Motor neuron (in vitro differentiated cells): Measurements from ENCODE around the gene TSC22D1. TPM values are rescaled to one million over a fixed set of nuclear protein-coding genes. Genes with fewer than 3 reads are reported as not detected.

Experiments used
- ATAC-seq, 8 experiments: fragments of 200-7000 bp; cut with Tn5 transposase; replicated peaks in 6 of 8; 2 replicates each; pipeline ENCODE4 v1.8.0; 2021; ENCODE audit warnings: mild to moderate bottlenecking in 8 of 8, moderate library complexity in 8 of 8
- H3K27ac ChIP-seq, 2 donors: fragments of 250-450 bp; sonication (Bioruptor Pico); 2 replicates each; pipeline ENCODE4 v1.9.0; 2021; ENCODE audit warnings: antibody characterized with exemption in 2 of 2, mild to moderate bottlenecking in 2 of 2, moderate library complexity in 1 of 2
- H3K4me1 ChIP-seq, 2 donors: fragments of 250-450 bp; sonication (Bioruptor Pico); replicated peaks in 1 of 2; 2 replicates each; pipeline ENCODE4 v1.6.1; 2021; ENCODE audit warnings: antibody characterized with exemption in 2 of 2, mild to moderate bottlenecking in 2 of 2, moderate library complexity in 1 of 2
- H3K4me3 ChIP-seq, 5 donors: fragments of 250-450 bp; sonication (Bioruptor Pico); 2 replicates each; pipeline ENCODE4 v1.9.0; 2021; ENCODE audit warnings: antibody characterized with exemption in 5 of 5, mild to moderate bottlenecking in 5 of 5, moderate library complexity in 4 of 5
- WGBS, 10 experiments: fragments of 450-650 bp; shearing (Covaris generic); methylation state at CpG; one replicate each; pipeline ENCODE4 v1.0.0; 2022; 5-methylcytosine and 5-hydroxymethylcytosine counted together
- in situ Hi-C, 9 experiments: fragments of 400-800 bp; cut with MboI; loops; one replicate each; pipeline ENCODE4 v1.15.0; 2021; ENCODE audit warnings: low sequenced_read_pairs in 9 of 9, low pct_unique_long_range_greater_than_20kb in 2 of 9; ENCODE audit not compliant: unreplicated experiment in 9 of 9
- total RNA-seq, 8 experiments: library from RNA; unstranded; fragments of 300-600 nt; gene quantifications; 2 replicates each; pipeline versions ENCODE4 v1.2.3 to v1.2.4, GENCODE V29; 2022

TSC22D1 gene
- total RNA-seq, 8 experiments from 2014 or later = 52.3 to 226 (median 146) TPM

DNA sequence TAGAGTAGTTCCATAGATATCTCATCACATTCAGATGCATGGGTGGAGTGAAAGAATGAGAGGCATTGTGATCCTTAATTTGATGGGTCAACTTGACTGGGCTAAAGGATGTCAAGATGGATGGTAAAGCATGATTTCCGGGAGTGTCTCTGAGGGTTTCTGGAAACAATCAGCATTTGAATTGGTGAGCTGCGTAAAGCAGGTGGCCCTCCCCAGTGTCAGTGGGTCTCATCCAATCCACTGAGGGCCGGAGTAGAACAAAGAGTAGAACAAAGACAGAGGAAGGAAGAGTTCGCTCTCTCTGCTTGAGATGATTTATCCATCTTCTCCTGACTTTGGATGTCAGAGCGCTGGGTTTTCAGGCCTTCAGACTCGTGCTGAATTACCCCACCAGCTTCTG, 159.4 kb downstream of the TSC22D1 start:
- ATAC-seq = peak in 4 of 8 experiments; percentile 4 to 59 (median 54)
- in situ Hi-C loops = no loop called here
- H3K4me1 ChIP-seq = peaks cover 15 to 28% of the 10 kb centered on the region in 2 donors
- no peak overlapping the region for H3K4me3 ChIP-seq
- 15 to 89% (median 65%) methylated on average over 2 to 6 of the region's 6 CpGs; no CpG with 5 or more reads in 2 of the 10 experiments for WGBS, 10 experiments
- no peak overlapping the region for H3K27ac ChIP-seq

DNA sequence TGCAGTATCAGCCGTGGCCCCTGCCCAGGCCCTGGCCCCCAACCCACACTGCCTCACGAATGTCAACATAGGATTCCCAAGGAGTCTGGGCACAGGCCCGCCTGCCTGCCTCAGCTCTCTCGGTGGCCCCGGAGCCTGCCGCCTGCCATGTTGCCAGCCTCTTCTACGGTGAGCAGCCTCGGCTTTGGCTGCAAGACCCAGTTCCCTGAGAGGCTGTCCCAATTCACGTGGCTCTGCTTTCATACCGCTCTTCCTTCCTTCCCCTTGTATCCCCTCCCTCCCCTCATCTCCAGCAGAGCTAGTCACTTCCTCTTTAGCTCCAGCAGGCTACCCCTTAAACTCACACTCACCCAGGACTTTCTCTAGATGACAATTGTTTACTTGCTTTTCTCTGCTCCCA, 159.8 kb downstream of the TSC22D1 start:
- H3K27ac ChIP-seq = peak overlapping the region in 1 of 2 donors; percentile 4
- no peak overlapping the region for H3K4me3 ChIP-seq
- ATAC-seq = peak in 1 of 8 experiments; percentile 28
- in situ Hi-C loops = no loop called here
- WGBS, 10 experiments = 20 to 80% (median 80%) methylated on average over 1 of the region's 10 CpGs; no CpG with 5 or more reads in 6 of the 10 experiments
- peaks cover 15 to 31% of the 10 kb centered on the region in 2 donors for H3K4me1 ChIP-seq

DNA sequence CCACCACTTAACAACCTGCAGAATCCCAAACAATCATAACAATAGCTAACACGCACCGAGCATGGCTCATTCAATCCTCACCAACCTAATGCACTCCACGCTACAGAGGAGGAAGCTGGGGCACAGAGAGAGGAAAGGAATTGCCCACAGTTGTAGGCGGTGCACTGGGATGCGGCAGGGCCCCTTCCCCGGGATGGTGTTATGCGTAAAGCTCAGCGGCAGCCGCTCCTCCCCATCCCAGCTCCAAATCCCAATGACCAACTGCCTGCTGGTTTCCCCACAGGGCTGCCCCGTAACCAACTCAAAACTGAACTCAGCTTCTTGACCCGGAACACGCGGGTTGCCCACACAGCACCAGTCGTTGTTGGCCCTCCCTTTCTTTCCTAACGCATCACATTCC, 160.3 kb downstream of the TSC22D1 start:
- 57 to 96% (median 77%) methylated on average over 2 to 7 of the region's 15 CpGs; no CpG with 5 or more reads in 2 of the 10 experiments for WGBS, 10 experiments
- ATAC-seq = peak in 2 of 8 experiments; percentile 14 to 17
- in situ Hi-C loops = no loop called here

DNA sequence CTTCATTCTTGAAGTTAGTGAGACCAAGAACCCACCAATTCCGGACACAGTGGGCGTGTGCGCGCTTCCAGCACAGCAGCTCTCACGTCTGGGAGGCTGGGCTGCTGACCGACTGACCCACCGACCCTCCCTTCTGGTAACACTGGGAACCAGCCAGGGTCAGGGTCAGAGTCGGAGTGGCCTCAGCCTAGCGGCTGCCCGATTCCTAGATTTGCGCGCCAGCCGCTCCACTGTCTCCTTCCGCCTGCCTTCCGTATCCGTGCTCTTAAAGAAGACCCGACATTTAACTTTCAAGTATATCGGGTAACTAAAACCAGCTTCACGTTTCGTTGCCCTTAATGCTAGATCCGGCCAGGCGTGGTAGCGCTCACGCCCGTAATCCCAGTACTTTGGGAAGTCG, 161.4 kb downstream of the TSC22D1 start:
- in situ Hi-C loops = no loop called here
- Histone ChIP-seq H3K4me1 (peaks cover 15 to 31% of the 10 kb centered on the region in 2 donors), H3K27ac (no peak overlapping the region), H3K4me3 (no peak overlapping the region)
- ATAC-seq = no peak
- 89 to 96% (median 95%) methylated on average over 9 to 18 of the region's 26 CpGs; no CpG with 5 or more reads in 6 of the 10 experiments for WGBS, 10 experiments

More for the DNA sequence above, 160.3 kb downstream of the TSC22D1 start:
- H3K4me1 ChIP-seq = peaks cover 15 to 31% of the 10 kb centered on the region in 2 donors
- no peak overlapping the region for H3K4me3 ChIP-seq
- H3K27ac ChIP-seq = no peak overlapping the region

DNA sequence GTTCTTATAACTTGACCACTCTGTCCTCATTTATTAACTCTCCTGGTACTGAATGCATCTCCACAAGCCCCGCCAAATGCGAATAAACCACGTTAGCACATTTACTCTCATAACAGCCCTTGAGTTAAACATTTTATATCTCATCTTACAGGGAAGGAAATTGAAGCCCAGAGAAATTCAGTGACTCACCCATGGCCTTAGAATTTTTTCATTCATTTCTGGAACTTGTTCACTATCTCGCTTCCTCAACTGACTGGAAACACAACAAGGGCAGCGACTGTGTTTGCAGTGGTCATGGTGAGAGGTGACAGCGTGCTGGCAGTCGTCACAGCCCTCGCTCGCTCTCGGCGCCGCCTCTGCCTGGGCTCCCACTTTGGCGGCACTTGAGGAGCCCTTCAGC, 163.0 kb downstream of the TSC22D1 start:
- in situ Hi-C loops = no loop called here
- peak in 2 of 8 experiments; percentile 20 to 50 for ATAC-seq
- no peak overlapping the region for H3K27ac ChIP-seq
- H3K4me3 ChIP-seq = no peak overlapping the region
- WGBS, 10 experiments = 56 to 100% (median 88%) methylated on average over 2 to 5 of the region's 13 CpGs; no CpG with 5 or more reads in 3 of the 10 experiments
- H3K4me1 ChIP-seq = peaks cover 15 to 29% of the 10 kb centered on the region in 2 donors

DNA sequence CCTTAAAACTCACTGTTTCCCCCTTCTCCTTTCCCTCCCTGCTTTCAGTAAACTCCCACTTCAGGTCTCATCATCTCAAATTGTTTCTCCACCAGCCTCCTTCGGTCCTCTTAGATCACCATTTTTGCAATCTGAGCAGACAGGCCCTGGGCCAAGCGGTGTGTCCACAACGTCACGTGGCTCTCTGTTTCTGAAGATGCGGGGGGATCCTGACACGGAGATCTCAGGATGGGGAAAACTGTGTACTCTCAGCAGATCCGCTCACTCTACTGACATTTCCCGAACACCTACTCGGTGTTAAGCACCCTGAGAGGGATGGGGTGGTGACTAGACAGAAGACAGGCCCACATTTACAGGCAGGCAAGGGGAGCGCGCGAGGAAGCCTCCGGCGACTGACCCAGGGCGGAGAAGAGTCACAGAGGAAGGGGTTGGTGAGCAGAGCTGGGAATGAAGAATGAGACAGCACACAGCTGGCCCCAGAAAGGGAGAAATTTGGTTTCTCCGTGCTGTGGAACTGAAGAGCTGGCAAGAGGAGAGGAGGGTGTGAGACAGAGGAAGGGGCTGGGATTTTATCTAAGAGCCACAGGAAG, 163.7 kb downstream of the TSC22D1 start:
- in situ Hi-C loops = no loop called here
- no peak overlapping the region for H3K27ac ChIP-seq
- H3K4me3 ChIP-seq = no peak overlapping the region
- H3K4me1 ChIP-seq = peaks cover 15 to 29% of the 10 kb centered on the region in 2 donors
- ATAC-seq = peak in 4 of 8 experiments; percentile 21 to 41 (median 24)
- WGBS, 10 experiments = 75 to 100% (median 87%) methylated on average over 1 to 14 of the region's 16 CpGs

DNA sequence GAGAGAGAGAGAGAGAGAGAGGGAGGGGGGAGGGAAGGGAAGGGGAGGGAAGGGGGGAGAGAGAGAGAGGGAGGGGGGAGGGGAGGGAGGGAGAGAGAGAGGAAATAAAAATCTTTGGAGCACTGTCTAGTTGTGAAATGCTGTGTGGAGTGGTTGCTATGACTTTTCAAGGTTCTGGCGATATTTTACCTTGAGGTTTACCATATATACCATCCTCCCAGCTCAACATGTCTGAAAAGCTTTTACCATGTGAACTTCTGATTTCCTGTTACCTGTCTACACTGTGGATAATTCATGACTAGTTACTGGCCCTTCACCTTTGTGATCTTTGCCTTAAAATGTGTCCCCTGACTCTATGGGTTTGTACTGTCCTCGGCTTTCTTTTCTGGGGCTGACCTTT, 164.3 kb downstream of the TSC22D1 start:
- in situ Hi-C loops = no loop called here
- no peak overlapping the region for H3K4me3 ChIP-seq
- peaks cover 15 to 28% of the 10 kb centered on the region in 2 donors for H3K4me1 ChIP-seq
- no peak for ATAC-seq
- 70 to 100% (median 88%) methylated on average over 1 to 2 of the region's 2 CpGs; no CpG with 5 or more reads in 5 of the 10 experiments for whole genome bisulfite sequencing, 10 experiments
- H3K27ac ChIP-seq = no peak overlapping the region

DNA sequence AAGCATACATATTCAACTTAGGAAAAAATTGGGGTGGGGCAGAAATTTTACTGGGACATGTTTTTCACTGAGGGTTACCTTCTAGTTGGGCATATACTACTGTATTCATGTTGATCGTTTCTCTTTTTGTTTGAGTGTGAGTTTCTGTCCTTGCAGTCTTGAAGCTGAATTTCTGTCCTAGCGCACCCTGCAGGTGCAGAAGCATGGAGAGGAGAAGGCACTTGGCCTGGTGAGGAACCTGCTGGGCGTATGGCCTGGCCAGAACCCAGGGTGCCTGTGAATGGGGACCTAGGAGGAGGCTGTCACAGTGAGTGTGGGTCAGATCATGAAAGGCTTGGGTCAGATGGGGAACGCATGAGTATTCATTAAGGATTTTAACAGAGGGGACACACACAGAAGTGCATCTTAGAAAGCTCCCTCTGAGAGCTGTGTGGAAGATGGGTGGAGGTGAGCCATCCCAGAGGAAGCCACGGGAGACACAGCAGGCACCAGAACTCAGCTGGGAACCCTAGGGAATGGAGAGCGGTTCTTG, 165.7 kb downstream of the TSC22D1 start:
- Histone ChIP-seq H3K4me1 (peaks cover 13 to 21% of the 10 kb centered on the region in 2 donors), H3K27ac (no peak overlapping the region), H3K4me3 (no peak overlapping the region)
- 40 to 100% (median 98%) methylated on average over 1 to 4 of the region's 6 CpGs; no CpG with 5 or more reads in 3 of the 10 experiments for WGBS, 10 experiments
- in situ Hi-C loops = no loop called here
- ATAC-seq = peak in 1 of 8 experiments; percentile 63

DNA sequence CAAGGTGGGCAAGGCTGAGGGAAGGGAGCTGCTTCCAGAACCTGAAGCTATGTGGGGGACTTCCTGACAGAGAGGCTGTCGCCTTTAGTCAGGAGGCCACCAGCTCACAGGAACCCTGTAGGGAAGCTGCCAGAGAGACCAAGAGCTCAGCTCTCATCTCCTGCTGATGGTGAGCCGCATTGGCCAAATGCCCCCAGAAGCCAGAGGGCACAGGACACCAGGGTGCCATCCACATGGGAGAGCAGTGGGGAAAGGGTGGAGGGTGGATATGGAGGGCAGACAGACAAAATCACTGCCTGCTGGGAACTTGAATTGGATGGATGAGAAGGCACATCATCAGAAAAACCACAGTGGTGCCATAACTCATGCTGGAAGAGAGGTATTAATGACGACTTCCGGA, 166.5 kb downstream of the TSC22D1 start:
- no peak overlapping the region for H3K4me3 ChIP-seq
- in situ Hi-C loops = no loop called here
- no peak for ATAC-seq
- 75 to 100% (median 93%) methylated on average over 1 to 4 of the region's 4 CpGs; no CpG with 5 or more reads in 4 of the 10 experiments for WGBS, 10 experiments
- no peak overlapping the region for H3K27ac ChIP-seq
- peaks cover 21 to 29% of the 10 kb centered on the region in 2 donors for H3K4me1 ChIP-seq

DNA sequence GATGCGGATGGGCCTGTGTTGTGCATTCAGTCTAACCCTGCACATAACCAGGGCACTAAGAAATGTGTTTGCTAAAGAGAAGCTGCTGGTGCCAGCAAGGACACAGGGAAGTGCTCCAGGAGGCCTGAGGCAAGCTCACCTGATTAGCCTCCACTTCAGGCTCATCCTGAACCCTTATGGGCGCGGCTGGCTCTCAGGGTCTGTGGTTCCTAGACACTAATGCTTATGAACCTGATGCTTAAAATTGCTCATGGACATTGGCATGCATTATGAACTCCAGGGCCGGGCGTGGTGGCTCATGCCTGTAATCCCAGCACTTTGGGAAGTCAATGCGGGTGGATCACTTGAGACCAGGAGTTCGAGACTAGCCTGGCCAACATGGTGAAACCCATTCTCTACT, 168.2 kb downstream of the TSC22D1 start:
- peaks cover 38 to 44% of the 10 kb centered on the region in 2 donors for H3K4me1 ChIP-seq
- in situ Hi-C loops = no loop called here

DNA sequence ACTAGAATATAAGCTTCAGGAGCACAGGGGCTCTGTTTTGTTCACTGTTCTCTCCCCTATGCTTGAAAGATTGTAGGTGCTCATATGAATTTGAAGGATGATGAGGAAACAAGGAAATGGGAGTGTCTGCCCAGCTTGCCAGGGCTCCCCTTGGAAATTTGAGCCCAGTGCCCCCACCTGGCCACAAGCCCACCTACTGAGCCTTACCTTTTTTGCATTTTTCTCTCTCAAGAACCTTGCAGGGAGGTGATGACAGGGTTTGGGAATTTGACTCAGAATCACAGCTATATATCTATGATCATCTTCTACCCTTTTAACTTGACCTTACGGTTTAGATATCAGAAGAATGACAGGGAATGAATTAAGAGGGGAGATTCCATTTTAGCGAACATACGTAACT, 168.8 kb downstream of the TSC22D1 start:
- Histone ChIP-seq H3K27ac (no peak overlapping the region), H3K4me3 (no peak overlapping the region), H3K4me1 (peaks cover 40 to 44% of the 10 kb centered on the region in 2 donors)
- in situ Hi-C loops = no loop called here
- no peak for ATAC-seq
- WGBS, 10 experiments = 0 to 100% (median 83%) methylated on average over 1 to 3 of the region's 3 CpGs; no CpG with 5 or more reads in 3 of the 10 experiments

More for the DNA sequence above, 168.2 kb downstream of the TSC22D1 start:
- Histone ChIP-seq H3K4me3 (no peak overlapping the region), H3K27ac (no peak overlapping the region)
- ATAC-seq = no peak
- 61 to 100% (median 91%) methylated on average over 1 to 6 of the region's 7 CpGs; no CpG with 5 or more reads in 4 of the 10 experiments for WGBS, 10 experiments

DNA sequence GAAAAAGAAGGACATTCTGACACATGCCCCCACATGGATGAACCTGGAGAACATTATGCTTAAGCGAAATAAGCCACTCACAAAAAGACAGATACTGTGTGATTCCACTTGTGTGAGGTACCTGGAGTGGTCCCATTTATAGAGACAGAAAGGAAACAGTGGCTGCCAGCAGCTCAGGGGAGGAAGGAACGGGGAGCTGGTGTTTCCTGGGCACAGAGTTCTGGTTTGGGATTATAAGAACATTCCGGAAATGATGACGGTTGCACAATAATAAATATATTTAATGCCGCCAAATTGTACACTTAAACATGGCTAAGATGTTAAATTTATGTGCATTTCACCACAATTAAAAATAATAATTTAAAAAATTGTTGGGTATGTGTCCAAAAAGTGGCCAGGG, 169.5 kb downstream of the TSC22D1 start:
- Histone ChIP-seq H3K4me3 (no peak overlapping the region), H3K4me1 (peaks cover 38 to 41% of the 10 kb centered on the region in 2 donors), H3K27ac (no peak overlapping the region)
- WGBS, 10 experiments = 57 to 100% (median 100%) methylated on average over 1 to 5 of the region's 5 CpGs
- in situ Hi-C loops = no loop called here
- no peak for ATAC-seq

DNA sequence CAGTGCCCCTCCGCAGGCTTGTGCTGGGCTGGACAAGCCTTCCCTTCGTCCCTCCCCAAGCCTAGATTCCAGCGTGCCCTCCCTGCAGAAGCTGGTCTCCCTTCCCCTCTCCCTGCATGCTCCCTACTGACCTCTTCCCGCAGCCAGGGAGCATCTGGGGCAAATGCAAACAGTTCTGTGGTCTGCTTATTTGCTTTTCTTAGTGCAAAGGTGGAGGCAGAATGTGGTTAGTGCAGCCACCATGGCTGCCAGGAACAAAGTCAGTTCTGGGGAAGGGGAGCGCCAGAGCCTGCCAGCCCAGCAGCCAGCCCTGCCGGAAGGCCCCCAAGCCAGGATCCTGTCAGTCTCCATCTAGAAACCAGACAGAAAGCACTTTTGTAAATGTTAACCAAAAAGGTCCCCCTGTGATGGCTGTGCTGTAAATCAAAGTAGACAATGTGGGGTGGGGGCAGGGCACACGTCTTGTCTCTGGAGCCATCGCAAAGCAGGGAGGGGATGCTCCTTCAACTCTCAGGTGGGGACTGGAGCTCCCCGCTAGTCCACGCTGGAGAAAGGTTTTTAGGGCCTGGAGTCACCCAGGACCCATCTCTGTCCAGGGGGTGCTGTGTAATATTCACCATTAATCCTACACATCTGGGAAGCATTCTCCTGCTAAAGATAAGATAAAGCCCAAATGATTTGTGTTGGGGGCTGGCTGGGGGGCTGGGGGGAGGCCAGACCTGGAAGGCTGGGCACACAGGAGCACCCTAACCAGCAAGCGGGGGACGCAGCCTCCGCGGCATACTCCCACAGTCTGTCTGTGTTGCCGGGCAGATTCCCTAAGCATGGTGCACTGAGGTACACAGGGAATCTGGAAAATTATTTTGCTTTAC, 171.6 kb downstream of the TSC22D1 start:
- H3K4me1 ChIP-seq = peaks cover 44 to 47% of the 10 kb centered on the region in 2 donors
- peak overlapping the region; percentile 55 to 63 for H3K27ac ChIP-seq
- WGBS, 10 experiments = 15 to 100% (median 65%) methylated on average over 1 to 8 of the region's 15 CpGs; no CpG with 5 or more reads in 4 of the 10 experiments
- in situ Hi-C loops = no loop called here
- ATAC-seq = peak in 5 of 8 experiments; percentile 64 to 78 (median 69)
- no peak overlapping the region for H3K4me3 ChIP-seq
